Heart left ventricle (tissue), 16 donors: Measurements from ENCODE around the gene ITLN1. TPM values are rescaled to one million over a fixed set of nuclear protein-coding genes. Genes with fewer than 3 reads are reported as not detected.
"Not testable (repeated sequence)": the region's sequence is repeated elsewhere in the genome, so short reads cannot be mapped to it uniquely, and the experiment has no call there.

Source experiments
- ATAC-seq, 4 donors: fragments of 200-7000 bp; cut with Tn5 transposase; one replicate each; pipeline ENCODE4 v1.9.1; 2020 to 2022; ENCODE audit warnings: moderate library complexity in 4 of 4, mild to moderate bottlenecking in 3 of 4, moderate number of reproducible peaks in 1 of 4
- DNase-seq, 5 donors: peaks; one replicate each; pipeline ENCODE4 v3.0.0-alpha.2; 2020
- H3K27ac ChIP-seq, 12 donors: fragments of 200-600 bp; sonication (generic) in 4 of 12; one replicate each; pipeline versions ENCODE4 v1.5.0 to v1.8.0; 2016 to 2022; ENCODE audit warnings: mild to moderate bottlenecking in 2 of 12
- H3K27me3 ChIP-seq, 9 donors: fragments of 200-600 bp; sonication (generic) in 2 of 9; one replicate each; pipeline versions ENCODE4 v1.5.1 to v1.8.0; 2016 to 2022; ENCODE audit warnings: mild to moderate bottlenecking in 3 of 9
- H3K36me3 ChIP-seq, 9 donors: fragments of 200-600 bp; sonication (generic) in 2 of 9; one replicate each; pipeline versions ENCODE4 v1.5.0 to v1.8.0; 2018 to 2022; ENCODE audit warnings: mild to moderate bottlenecking in 2 of 9
- H3K4me1 ChIP-seq, 12 donors: fragments of 200-600 bp; sonication (generic) in 4 of 12; one replicate each; pipeline versions ENCODE4 v1.5.0 to v1.8.0; 2016 to 2022; ENCODE audit warnings: mild to moderate bottlenecking in 3 of 12
- H3K4me3 ChIP-seq, 12 donors: fragments of 200-600 bp; sonication (generic) in 4 of 12; one replicate each; pipeline versions ENCODE4 v1.5.0 to v1.8.0; 2017 to 2022; ENCODE audit warnings: mild to moderate bottlenecking in 9 of 12, moderate library complexity in 4 of 12
- H3K9me3 ChIP-seq, 12 donors: fragments of 200-600 bp; sonication (generic) in 4 of 12; one replicate each; pipeline versions ENCODE4 v1.5.0 to v1.8.0; 2016 to 2022; ENCODE audit warnings: mild to moderate bottlenecking in 1 of 12
- POLR2A ChIP-seq, 2 donors: fragments of 450-650 bp; IDR thresholded peaks; one replicate each; pipeline ENCODE4 v1.6.1; 2017; ENCODE audit warnings: antibody characterized with exemption in 2 of 2, mild to moderate bottlenecking in 2 of 2, moderate library complexity in 2 of 2
- WGBS, 4 donors: extraction: QIAGEN DNeasy Blood & Tissue Kit in 2 of 4; methylation state at CpG; one replicate each; pipeline versions ENCODE4 v1.1.5 to v1.1.7; 2013 to 2018; 5-methylcytosine and 5-hydroxymethylcytosine counted together
- intact Hi-C, 10 donors: fragments of 100-400 bp; cut with DNase I; formaldehyde crosslinking; loops; one replicate each; pipeline versions ENCODE4 v1.11.1 to v1.14.2; 2022
- polyA plus RNA-seq, 2 donors: library from polyadenylated mRNA; stranded (reverse); fragments of 200-250 nt; gene quantifications; one replicate each; pipeline ENCODE4 v1.2.3, GENCODE V29; 2013
- total RNA-seq, 9 donors: library from RNA; depleted of rRNA in 2 of 9; stranded (reverse); fragments of >200 nt in 2 of 9; fragmentation: NEBNext Ultra II Directional in 3 of 9; extraction: Animal tissue kit (Norgen Biotek cat#: 25700) in 3 of 9; gene quantifications; one replicate each; pipeline versions ENCODE4 v1.1.0 to v1.2.4, GENCODE V29; 2016 to 2023
- TF ChIP-seq, protein P1 (sequence below), 12 donors: fragments of 200-600 bp; sonication (generic) in 4 of 12; IDR thresholded peaks; one replicate each; pipeline versions ENCODE4 v1.5.0 to v1.8.0; 2018 to 2022; ENCODE audit warnings: antibody characterized with exemption in 12 of 12, mild to moderate bottlenecking in 5 of 12
- donor health status: ischemic (EF 13 %, LVEDD 7.1; RV severe dilation, severe dysfunction).
- donor health status: healthy with polysubstance abuse.
- donor health status: DM: no; HTN: yes; CAD: no.
- donor health status: DM: no; HTN: no; CAD: no.
- donor health status: ischemic (EF 25% LVEDD 6.9; RV normal size, moderate dysfunction).
- donor health status: ischemic (EF 25% LVEDD 5.7; RV mildly dilated, moderate dysfunction).
- donor health status: healthy.
- donor health status: DM: yes; HTN: yes; CAD: no.
- donor health status: ischemic (EF 35%, LVEDD 5.7; RV mildly dilated, moderate dysfunction).
- donor health status: nonischemic (EF 11% LVEDD 7.7; RV severe dilation, severe dysfunction).
- donor health status: DM: yes; HTN: yes; CAD: no.
- donor health status: PGD.
- donor health status: ischemic (EF 29% LVEDD 5.4; RV normal size, mild dysfunction).
- donor health status: nonischemic (EF 23%, LVEDD 6.1; RV moderate dilation, normal function).

ITLN1 gene
- total and polyA plus RNA-seq, 11 donors, result 0.35 to 2,168 (median 2.1) TPM; not detected in 2

- 81 to 89% (median 86%) methylated on average over 13 of the region's 13 CpGs for WGBS, 4 donors
- Histone ChIP-seq H3K27ac (no peak overlapping the region), H3K27me3 (no peaks in the 10 kb centered on the region), H3K4me3 (no peak overlapping the region), H3K4me1 (peaks cover 0 to 16% (median 0%) of the 10 kb centered on the region in 12 donors), H3K36me3 (no peaks in the 10 kb centered on the region), H3K9me3 (no peaks in the 10 kb centered on the region)
- ATAC-seq, result no peak
- intact Hi-C loops, result no loop called here
- no peak for TF ChIP-seq POLR2A (IDR thresholded peaks at IDR 0.05)
- TF ChIP-seq, protein P1, sequence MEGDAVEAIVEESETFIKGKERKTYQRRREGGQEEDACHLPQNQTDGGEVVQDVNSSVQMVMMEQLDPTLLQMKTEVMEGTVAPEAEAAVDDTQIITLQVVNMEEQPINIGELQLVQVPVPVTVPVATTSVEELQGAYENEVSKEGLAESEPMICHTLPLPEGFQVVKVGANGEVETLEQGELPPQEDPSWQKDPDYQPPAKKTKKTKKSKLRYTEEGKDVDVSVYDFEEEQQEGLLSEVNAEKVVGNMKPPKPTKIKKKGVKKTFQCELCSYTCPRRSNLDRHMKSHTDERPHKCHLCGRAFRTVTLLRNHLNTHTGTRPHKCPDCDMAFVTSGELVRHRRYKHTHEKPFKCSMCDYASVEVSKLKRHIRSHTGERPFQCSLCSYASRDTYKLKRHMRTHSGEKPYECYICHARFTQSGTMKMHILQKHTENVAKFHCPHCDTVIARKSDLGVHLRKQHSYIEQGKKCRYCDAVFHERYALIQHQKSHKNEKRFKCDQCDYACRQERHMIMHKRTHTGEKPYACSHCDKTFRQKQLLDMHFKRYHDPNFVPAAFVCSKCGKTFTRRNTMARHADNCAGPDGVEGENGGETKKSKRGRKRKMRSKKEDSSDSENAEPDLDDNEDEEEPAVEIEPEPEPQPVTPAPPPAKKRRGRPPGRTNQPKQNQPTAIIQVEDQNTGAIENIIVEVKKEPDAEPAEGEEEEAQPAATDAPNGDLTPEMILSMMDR (IDR thresholded peaks at IDR 0.05), result no peak
- DNase-seq, result no peak
Observed at GRCh38 chr1:160883581-160884513, 1.1 kb downstream of the ITLN1 start.

- no peak for DNase-seq
- ATAC-seq, result no peak
- no peak overlapping the region for H3K4me3 ChIP-seq
- WGBS, 4 donors, result 94 to 98% (median 95%) methylated on average over 1 of the region's 1 CpG
- no peaks in the 10 kb centered on the region for H3K27me3 ChIP-seq
- no peak for TF ChIP-seq POLR2A (IDR thresholded peaks at IDR 0.05)
- TF ChIP-seq, protein P1 (IDR thresholded peaks at IDR 0.05), result no peak
- H3K9me3 ChIP-seq, result no peaks in the 10 kb centered on the region
- intact Hi-C loops, result no loop called here
- no peaks in the 10 kb centered on the region for H3K36me3 ChIP-seq
- H3K27ac ChIP-seq, result no peak overlapping the region
- peaks cover 0 to 16% (median 0%) of the 10 kb centered on the region in 12 donors for H3K4me1 ChIP-seq
Observed at GRCh38 chr1:160882582-160882981, 2.4 kb downstream of the ITLN1 start.

- intact Hi-C loops, ATAC-seq, H3K4me3 ChIP-seq, H3K9me3 ChIP-seq, H3K27ac ChIP-seq, H3K27me3 ChIP-seq, H3K36me3 ChIP-seq, DNase-seq: not testable (repeated sequence)
- WGBS, 4 donors, result 84 to 96% (median 88%) methylated on average over 6 to 7 of the region's 7 CpGs
- peaks cover 0 to 23% (median 0%) of the 10 kb centered on the region in 12 donors for H3K4me1 ChIP-seq
Observed at GRCh38 chr1:160881264-160881663, 3.7 kb downstream of the ITLN1 start.

DNA sequence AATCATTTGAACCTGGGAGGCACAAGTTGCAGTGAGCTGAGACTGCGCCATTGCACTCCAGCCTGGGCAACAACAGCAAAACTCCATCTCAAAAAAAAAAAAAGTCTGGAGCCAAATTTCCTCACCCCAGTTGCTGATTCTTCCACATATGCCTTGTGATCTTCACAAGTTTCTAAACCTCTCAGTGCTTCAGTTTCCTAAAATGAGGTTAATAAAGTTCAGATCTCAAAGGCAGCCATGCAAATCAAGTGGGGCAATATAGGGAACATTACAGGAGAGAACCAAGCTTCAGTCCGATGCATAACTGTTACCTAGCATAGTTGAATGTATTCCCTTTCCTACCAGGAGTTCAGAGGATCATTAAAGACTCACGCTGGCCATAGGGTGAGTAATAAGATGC, 4.8 kb downstream of the ITLN1 start:
- TF ChIP-seq, protein P1 (IDR thresholded peaks at IDR 0.05), result no peak
- no peak for TF ChIP-seq POLR2A (IDR thresholded peaks at IDR 0.05)
- 81 to 94% (median 90%) methylated on average over 3 of the region's 3 CpGs for WGBS, 4 donors
- Histone ChIP-seq H3K36me3 (no peaks in the 10 kb centered on the region), H3K9me3 (no peaks in the 10 kb centered on the region), H3K27ac (peak overlapping the region in 1 of 12 donors; percentile 20), H3K27me3 (no peaks in the 10 kb centered on the region), H3K4me3 (no peak overlapping the region), H3K4me1 (peaks cover 0 to 28% (median 0%) of the 10 kb centered on the region in 12 donors)
- ATAC-seq, result no peak
- no peak for DNase-seq
- intact Hi-C loops, result no loop called here
